HG02588 (cell line): Measurements from ENCODE around the gene EPC2.
"Not testable (repeated sequence)": the region's sequence is repeated elsewhere in the genome, so short reads cannot be mapped to it uniquely, and the experiment has no call there.

Experiments
- ATAC-seq: cut with Tn5 transposase; IDR thresholded peaks from one replicate; pipeline ENCODE4 v1.9.1; 2021; ENCODE audit warnings: mild to moderate bottlenecking, moderate library complexity; ENCODE audit not compliant: unreplicated experiment

EPC2 gene

GRCh38 chr2:148638543-148638942 lies 6.0 kb upstream of the EPC2 start:
- no peak for ATAC-seq

DNA sequence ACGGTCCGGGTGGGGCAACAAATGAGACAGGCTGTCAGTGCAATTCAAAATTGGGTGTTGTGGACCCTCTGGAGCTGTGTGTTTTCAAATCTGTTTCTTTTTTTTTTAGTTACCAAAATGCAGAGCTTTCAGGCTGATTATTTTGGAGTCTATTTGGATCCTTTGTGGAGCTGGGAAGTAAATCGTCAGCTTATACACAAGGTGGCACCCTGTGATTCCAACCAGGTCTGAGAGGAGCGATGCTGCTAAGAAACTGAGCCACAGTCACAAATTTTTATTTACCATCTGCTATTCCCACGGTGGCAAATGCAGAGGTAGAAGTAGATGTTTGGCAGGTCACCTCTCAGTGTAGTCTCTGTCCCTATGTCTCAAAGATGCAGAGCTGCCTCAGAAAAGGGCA lies 3.8 kb upstream of the EPC2 start:
- no peak for ATAC-seq

DNA sequence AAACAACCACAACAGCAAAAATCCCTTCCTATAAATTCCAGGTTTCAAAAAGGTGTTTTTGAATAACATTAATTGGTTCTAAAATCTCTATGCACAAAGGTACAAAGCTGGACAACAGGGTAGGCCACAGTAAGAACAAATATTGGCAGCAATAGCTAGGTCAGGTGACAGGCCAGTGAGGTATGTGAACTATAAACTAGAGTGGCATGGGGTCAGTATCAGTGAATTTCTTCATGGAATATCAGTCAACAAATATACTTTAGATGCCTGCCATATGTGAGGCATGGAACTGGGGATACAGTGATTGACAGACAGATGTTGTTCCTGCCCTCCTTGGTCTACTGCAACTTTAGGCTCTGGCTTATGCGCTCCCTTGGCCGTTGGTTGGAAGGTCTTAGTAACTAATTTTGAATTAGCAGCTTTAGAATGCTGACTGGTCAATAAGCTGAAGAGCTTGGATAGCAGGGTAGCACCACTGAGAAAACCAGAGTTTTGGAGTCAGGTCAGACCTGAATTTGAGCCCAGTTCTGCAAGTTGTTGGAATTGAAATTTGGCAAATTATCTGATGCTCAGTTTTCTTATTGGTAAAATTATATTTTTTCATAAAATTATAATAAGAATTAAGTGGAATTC lies 2.3 kb upstream of the EPC2 start:
- ATAC-seq: no peak

DNA sequence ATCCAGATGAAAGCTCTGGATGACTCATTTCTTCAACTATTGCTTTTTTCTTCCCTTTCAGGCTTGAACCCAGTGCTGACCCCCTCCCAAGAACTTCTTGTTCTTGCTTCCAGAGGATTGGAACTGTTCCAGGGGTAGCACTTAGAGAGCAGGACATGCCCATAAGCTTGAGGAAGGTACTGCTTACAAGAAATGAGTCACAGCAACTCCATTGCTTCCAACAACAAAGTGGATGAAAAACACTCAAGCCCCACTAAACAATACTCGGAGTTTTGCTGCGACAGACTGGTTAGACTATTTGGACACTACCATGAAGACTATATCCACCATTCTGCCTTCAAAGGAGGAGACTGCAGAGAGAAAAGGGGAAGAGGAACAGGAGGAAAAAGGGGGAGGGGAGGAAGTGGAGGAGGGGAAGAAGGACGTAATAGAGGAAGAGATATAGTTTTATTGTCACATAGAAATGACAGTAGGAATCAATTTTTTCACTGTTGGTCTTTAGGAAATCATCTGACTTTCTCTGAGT lies 1.6 kb upstream of the EPC2 start:
- ATAC-seq: no peak

GRCh38 chr2:148643421-148643820 lies 1.1 kb upstream of the EPC2 start:
- ATAC-seq: peak; percentile 15

- peak; percentile 54 for ATAC-seq
These were observed 460 bp downstream of the EPC2 start for GRCh38 chr2:148644883-148645538.

GRCh38 chr2:148645539-148646230 lies 1.1 kb downstream of the EPC2 start:
- peak; percentile 33 for ATAC-seq

- ATAC-seq: no peak
These were observed 1.6 kb downstream of the EPC2 start for GRCh38 chr2:148646231-148646559.

DNA sequence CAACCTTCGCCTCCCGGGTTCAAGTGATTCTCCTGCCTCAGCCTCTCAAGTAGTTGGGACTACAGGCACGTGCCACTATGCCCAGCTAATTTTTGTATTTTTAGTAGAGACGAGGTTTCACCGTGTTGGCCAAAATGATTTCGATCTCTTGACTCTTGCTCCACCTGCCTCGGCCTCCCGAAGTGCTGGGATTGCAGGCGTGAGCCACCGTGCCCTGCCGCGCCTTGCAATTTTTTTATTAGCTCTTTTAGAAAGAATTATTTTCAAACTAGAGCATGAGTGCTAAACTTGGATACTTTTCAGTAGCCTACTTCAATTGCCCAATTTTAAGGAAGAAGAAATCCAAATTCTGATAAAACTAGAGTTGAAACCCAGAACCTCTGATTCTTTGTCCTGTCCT lies 3.2 kb downstream of the EPC2 start:
- ATAC-seq: not testable (repeated sequence)

GRCh38 chr2:148649936-148650335 lies 5.4 kb downstream of the EPC2 start:
- ATAC-seq: no peak

DNA sequence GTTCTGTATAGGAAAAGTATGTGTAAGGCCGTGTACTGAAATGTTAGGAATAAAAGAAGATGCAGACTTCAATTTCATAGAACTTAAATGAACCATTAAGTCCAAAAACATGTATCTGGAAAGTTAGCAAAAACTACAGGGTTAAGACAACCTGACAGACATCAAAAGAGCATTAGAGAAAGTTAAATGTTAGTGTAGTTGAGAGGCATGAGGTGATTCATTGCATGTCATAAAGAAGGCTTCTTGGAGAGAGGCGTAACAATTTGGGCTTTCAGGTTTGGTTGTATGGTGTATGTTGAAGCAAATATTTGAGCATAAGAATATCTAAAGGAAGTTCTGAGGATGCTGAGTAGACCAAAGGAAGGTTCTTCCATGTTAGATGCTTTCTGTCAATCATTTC lies 6.3 kb downstream of the EPC2 start:
- ATAC-seq: no peak

GRCh38 chr2:148651972-148652371 lies 7.4 kb downstream of the EPC2 start:
- no peak for ATAC-seq

- peak; percentile 88 for ATAC-seq
These were observed 8.9 kb downstream of the EPC2 start for GRCh38 chr2:148653437-148653836.

- no peak for ATAC-seq
These were observed 9.9 kb downstream of the EPC2 start for GRCh38 chr2:148654435-148654834.

GRCh38 chr2:148656516-148656915 lies 12.0 kb downstream of the EPC2 start:
- ATAC-seq: no peak

DNA sequence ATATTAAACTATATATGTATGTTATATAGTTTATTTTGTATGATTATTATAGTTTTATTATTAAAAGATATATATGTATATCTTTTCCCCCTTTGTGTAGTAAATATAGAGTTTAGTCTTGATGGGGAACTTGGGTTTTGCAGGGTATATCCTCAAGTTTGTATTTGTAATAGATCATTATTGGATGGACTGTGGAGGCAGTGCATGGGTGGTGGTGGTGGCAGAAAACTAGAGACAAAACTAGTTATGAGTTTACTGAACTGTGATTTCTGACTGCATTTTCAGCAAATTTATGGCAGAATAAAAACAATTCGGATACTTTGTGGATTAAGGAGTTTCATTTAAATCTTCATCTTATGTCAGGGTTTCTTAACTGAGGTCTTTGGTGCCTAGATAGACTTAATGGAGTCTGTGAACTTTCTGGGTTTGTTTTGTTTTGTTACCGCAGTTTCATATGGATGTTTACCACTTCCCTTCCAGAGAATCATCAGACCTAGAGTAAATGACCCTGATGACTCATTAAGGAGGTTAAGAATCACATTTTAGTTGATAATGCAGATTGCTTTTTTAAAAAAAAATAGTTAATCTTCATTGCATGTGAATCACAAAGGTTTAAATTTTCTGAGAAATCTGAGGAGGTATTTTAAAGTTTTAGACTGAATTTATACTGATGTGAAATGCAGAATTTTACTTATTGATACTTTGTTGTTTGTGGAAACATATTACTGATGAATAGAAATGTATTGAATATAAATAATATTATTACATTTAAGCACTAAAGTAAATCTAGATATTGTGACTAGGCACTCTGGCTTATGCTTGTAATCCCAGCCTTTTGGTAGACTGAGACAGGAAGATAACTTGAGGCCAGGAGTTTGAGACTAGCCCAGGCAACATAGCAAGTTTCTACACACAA lies 14.5 kb downstream of the EPC2 start:
- peak; percentile 95 for ATAC-seq

GRCh38 chr2:148660999-148661398 lies 16.4 kb downstream of the EPC2 start:
- no peak for ATAC-seq

- not testable (repeated sequence) for ATAC-seq
These were observed 17.8 kb downstream of the EPC2 start for GRCh38 chr2:148662332-148662731.

DNA sequence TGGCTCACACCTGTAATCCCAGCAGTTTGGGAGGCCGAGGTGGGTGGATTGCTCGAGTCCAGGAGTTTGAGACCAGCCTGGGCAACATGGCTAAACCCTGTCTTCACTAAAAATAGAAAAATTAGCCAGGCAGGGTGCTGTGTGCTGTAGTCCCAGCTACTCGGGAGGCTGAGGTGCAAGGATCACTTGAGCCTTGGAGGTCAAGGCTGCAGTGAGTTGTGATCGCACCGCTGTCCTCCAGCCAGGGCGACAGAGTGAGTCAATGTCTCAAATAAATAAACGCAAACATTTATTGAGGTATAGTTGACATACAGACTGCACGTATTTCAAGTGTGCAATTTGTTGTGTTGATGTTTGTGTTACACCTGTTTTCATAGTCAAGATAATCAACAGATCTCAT lies 19.7 kb downstream of the EPC2 start:
- ATAC-seq: no peak

- ATAC-seq: no peak
These were observed 22.0 kb downstream of the EPC2 start for GRCh38 chr2:148666555-148666954.
